Peyer's patch (tissue), 4 donors: Measurements from ENCODE around the gene DPM2. TPM values are rescaled to one million over a fixed set of nuclear protein-coding genes. Genes with fewer than 3 reads are reported as not detected.

ENCODE experiments used
- DNase-seq, 3 donors: peaks; one replicate each; pipeline ENCODE4 v3.0.0-alpha.2; 2017 to 2019
- H3K27ac ChIP-seq, 4 donors: fragments of 200-600 bp; sonication (generic); one replicate each; pipeline ENCODE4 v1.5.1; 2016 to 2019
- H3K27me3 ChIP-seq, 2 donors: fragments of 200-600 bp; sonication (generic); one replicate each; pipeline ENCODE4 v1.5.1; 2019
- H3K36me3 ChIP-seq, 3 donors: fragments of 200-600 bp; sonication (generic); one replicate each; pipeline ENCODE4 v1.5.1; 2016 to 2019
- H3K4me1 ChIP-seq, 4 donors: fragments of 200-600 bp; sonication (generic); one replicate each; pipeline ENCODE4 v1.5.1; 2016 to 2019
- H3K4me3 ChIP-seq, 4 donors: fragments of 200-600 bp; sonication (generic); 1 replicate in 3 of 4; 2 replicates in 1 of 4; pipeline ENCODE4 v1.5.1; 2016 to 2019; ENCODE audit warnings: mild to moderate bottlenecking in 1 of 4
- H3K9me3 ChIP-seq, 4 donors: fragments of 200-600 bp; sonication (generic); one replicate each; pipeline ENCODE4 v1.5.1; 2016 to 2019; ENCODE audit warnings: mild to moderate bottlenecking in 1 of 4
- CTCF ChIP-seq, 6 experiments: fragments of 450-650 bp in 4 of 6; fragments of 200-600 bp in 2 of 6; sonication (generic) in 1 of 6; IDR thresholded peaks; one replicate each; pipeline ENCODE4 v1.5.1; 2017 to 2019; ENCODE audit warnings: antibody characterized with exemption in 6 of 6, mild to moderate bottlenecking in 3 of 6, moderate library complexity in 1 of 6
- POLR2A ChIP-seq, 2 donors: fragments of 450-650 bp; IDR thresholded peaks; one replicate each; pipeline ENCODE4 v1.5.1; 2017; ENCODE audit warnings: antibody characterized with exemption in 2 of 2, mild to moderate bottlenecking in 2 of 2, moderate library complexity in 2 of 2
- total RNA-seq, 4 donors: library from RNA; depleted of rRNA; stranded (reverse); fragments of >200 nt; gene quantifications; one replicate each; pipeline ENCODE4 v1.1.0, GENCODE V29; 2016

DPM2 gene
- total RNA-seq, 4 donors from 2014 or later = 20.6 to 27.3 (median 22.1) TPM

- H3K4me3 ChIP-seq = peak overlapping the region; percentile 55 to 82 (median 72)
- no peak for DNase-seq
- peak overlapping the region; percentile 54 to 79 (median 63) for H3K27ac ChIP-seq
- TF ChIP-seq CTCF (IDR thresholded peaks at IDR 0.05) (no peak), POLR2A (IDR thresholded peaks at IDR 0.05) (no peak)
- no peaks in the 10 kb centered on the region for H3K27me3 ChIP-seq
- peaks cover 0 to 29% (median 0%) of the 10 kb centered on the region in 3 donors for H3K36me3 ChIP-seq
- no peaks in the 10 kb centered on the region for H3K9me3 ChIP-seq
- peaks cover 3 to 30% (median 13%) of the 10 kb centered on the region in 4 donors for H3K4me1 ChIP-seq
Observed at GRCh38 chr9:127937056-127937387, 632 bp downstream of the DPM2 start.

- H3K9me3 ChIP-seq = no peaks in the 10 kb centered on the region
- no peak for DNase-seq
- peak overlapping the region in 2 of 4 donors; percentile 71 to 72 for H3K4me3 ChIP-seq
- peak overlapping the region in 1 of 4 donors; percentile 79 for H3K27ac ChIP-seq
- H3K27me3 ChIP-seq = no peaks in the 10 kb centered on the region
- TF ChIP-seq CTCF (IDR thresholded peaks at IDR 0.05) (no peak), POLR2A (IDR thresholded peaks at IDR 0.05) (no peak)
- H3K36me3 ChIP-seq = peaks cover 0 to 23% (median 0%) of the 10 kb centered on the region in 3 donors
- peaks cover 3 to 33% (median 13%) of the 10 kb centered on the region in 4 donors for H3K4me1 ChIP-seq
Observed at GRCh38 chr9:127936347-127936852, 1.3 kb downstream of the DPM2 start.

DNA sequence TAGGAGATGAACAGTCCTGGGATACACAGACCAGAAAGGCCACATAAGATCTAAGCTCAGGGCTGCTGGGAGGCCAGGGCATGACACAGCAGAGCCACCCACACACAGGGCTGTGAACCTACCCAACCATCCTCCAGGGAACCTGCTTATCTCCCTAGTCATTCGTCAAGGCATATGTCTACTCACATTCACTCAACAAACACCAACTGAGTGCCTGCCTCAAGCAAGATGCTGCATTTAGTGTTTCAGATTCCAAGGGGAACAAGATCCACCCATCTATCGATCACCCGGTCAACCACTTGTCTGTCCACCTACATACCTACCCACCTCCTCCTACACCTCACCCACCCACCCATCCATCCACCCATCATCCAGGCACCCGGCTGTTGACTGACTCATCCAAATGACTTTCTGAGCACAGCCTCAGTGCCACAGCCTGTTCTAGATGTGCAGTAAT, 1.9 kb downstream of the DPM2 start:
- TF ChIP-seq POLR2A (IDR thresholded peaks at IDR 0.05) = no peak
- TF ChIP-seq CTCF (IDR thresholded peaks at IDR 0.05) = no peak
- Histone ChIP-seq H3K27me3 (no peaks in the 10 kb centered on the region), H3K27ac (no peak overlapping the region), H3K36me3 (peaks cover 0 to 17% (median 0%) of the 10 kb centered on the region in 3 donors), H3K4me1 (peaks cover 3 to 38% (median 15%) of the 10 kb centered on the region in 4 donors), H3K4me3 (no peak overlapping the region), H3K9me3 (no peaks in the 10 kb centered on the region)
- DNase-seq = no peak

DNA sequence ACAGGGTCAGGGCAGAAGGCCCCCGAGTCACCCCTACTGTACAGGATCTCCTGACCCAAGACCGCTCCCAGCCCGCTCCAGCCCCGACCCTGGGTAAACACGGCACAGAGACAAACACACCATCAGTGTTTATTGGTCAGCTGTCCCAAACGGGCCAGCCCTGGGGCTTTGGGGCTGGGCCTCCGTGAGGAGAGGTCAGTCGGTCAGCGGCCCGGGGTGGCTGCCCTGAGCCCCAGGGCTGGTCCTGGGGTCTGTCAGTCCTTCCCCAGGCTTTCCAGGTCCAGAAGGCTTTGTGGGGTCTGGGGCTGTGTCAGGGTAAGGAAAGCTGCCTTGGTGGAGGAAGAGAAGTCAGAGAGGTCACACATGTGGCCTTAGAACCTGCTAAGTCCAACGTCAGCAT, 2.7 kb downstream of the DPM2 start:
- TF ChIP-seq CTCF (IDR thresholded peaks at IDR 0.05) (no peak), POLR2A (IDR thresholded peaks at IDR 0.05) (no peak)
- H3K27ac ChIP-seq = no peak overlapping the region
- DNase-seq = no peak
- H3K4me1 ChIP-seq = peaks cover 3 to 46% (median 18%) of the 10 kb centered on the region in 4 donors
- H3K4me3 ChIP-seq = no peak overlapping the region
- peaks cover 0 to 9% (median 0%) of the 10 kb centered on the region in 3 donors for H3K36me3 ChIP-seq
- no peaks in the 10 kb centered on the region for H3K9me3 ChIP-seq
- no peaks in the 10 kb centered on the region for H3K27me3 ChIP-seq

- peaks cover 3 to 46% (median 18%) of the 10 kb centered on the region in 4 donors for H3K4me1 ChIP-seq
- no peak overlapping the region for H3K27ac ChIP-seq
- no peak for DNase-seq
- H3K4me3 ChIP-seq = no peak overlapping the region
- H3K9me3 ChIP-seq = no peaks in the 10 kb centered on the region
- no peak for TF ChIP-seq CTCF (IDR thresholded peaks at IDR 0.05)
- no peak for TF ChIP-seq POLR2A (IDR thresholded peaks at IDR 0.05)
- H3K27me3 ChIP-seq = peaks cover 0 to 6% of the 10 kb centered on the region in 2 donors
- H3K36me3 ChIP-seq = peaks cover 0 to 6% (median 0%) of the 10 kb centered on the region in 3 donors
Observed at GRCh38 chr9:127934248-127934647, 3.4 kb downstream of the DPM2 start.
